SKM-1 (cell line): ENCODE data around the gene FOXL1.

Experiments used
- DNase-seq: peaks from one replicate; lab custom pipeline; 2025; ENCODE audit not compliant: unreplicated experiment; lab: John Stamatoyannopoulos, UW

Gene FOXL1

GRCh38 chr16:86549076-86549892 is 29.1 kb upstream of the FOXL1 start:
- DNase-seq = no peak

- no peak for DNase-seq
These were observed 28.5 kb upstream of the FOXL1 start for GRCh38 chr16:86549893-86550190.

- no peak for DNase-seq
These were observed 28.1 kb upstream of the FOXL1 start for GRCh38 chr16:86550281-86550680.

- no peak for DNase-seq
These were observed 25.0 kb upstream of the FOXL1 start for GRCh38 chr16:86553356-86553755.

- no peak for DNase-seq
These were observed 23.8 kb upstream of the FOXL1 start for GRCh38 chr16:86554599-86554916.

- DNase-seq = peak; percentile 66
These were observed 23.2 kb upstream of the FOXL1 start, which contains the start of gene MTHFSD for GRCh38 chr16:86554917-86555703. TSS of gene MTHFSD (minus strand) at chr16:86555235. CDS start at chr16:86555184, 51 bp downstream.

- no peak for DNase-seq
These were observed 22.7 kb upstream of the FOXL1 start for GRCh38 chr16:86555704-86556075.

- DNase-seq = no peak
These were observed 21.8 kb upstream of the FOXL1 start for GRCh38 chr16:86556576-86556975.

- no peak for DNase-seq
These were observed 20.8 kb upstream of the FOXL1 start for GRCh38 chr16:86557587-86557986.

GRCh38 chr16:86558355-86559193 is 19.8 kb upstream of the FOXL1 start:
- no peak for DNase-seq

GRCh38 chr16:86559802-86560305 is 18.5 kb upstream of the FOXL1 start:
- DNase-seq = no peak

GRCh38 chr16:86562356-86562755 is 16.0 kb upstream of the FOXL1 start:
- no peak for DNase-seq

- DNase-seq = peak; percentile 64
These were observed 14.6 kb upstream of the FOXL1 start for GRCh38 chr16:86563469-86564345.

- no peak for DNase-seq
These were observed 13.1 kb upstream of the FOXL1 start for GRCh38 chr16:86565181-86565631.

- DNase-seq = no peak
These were observed 12.5 kb upstream of the FOXL1 start for GRCh38 chr16:86565644-86566511.

GRCh38 chr16:86566601-86566965 is 11.8 kb upstream of the FOXL1 start, which contains the start of gene FOXC2:
TSS of gene FOXC2 (plus strand) at chr16:86566829. CDS start at chr16:86567336, 507 bp downstream.
- DNase-seq = no peak

GRCh38 chr16:86566966-86567700 is 11.2 kb upstream of the FOXL1 start:
- DNase-seq = no peak

GRCh38 chr16:86567701-86568581 is 10.4 kb upstream of the FOXL1 start:
- no peak for DNase-seq
